Measurements from ENCODE around the gene RAB10. TPM values are rescaled to one million over a fixed set of nuclear protein-coding genes. Genes with fewer than 3 reads are reported as not detected.

RAB10 gene
- total and polyA plus RNA-seq, 2 donors = 61.3 to 72.9 TPM

DNA sequence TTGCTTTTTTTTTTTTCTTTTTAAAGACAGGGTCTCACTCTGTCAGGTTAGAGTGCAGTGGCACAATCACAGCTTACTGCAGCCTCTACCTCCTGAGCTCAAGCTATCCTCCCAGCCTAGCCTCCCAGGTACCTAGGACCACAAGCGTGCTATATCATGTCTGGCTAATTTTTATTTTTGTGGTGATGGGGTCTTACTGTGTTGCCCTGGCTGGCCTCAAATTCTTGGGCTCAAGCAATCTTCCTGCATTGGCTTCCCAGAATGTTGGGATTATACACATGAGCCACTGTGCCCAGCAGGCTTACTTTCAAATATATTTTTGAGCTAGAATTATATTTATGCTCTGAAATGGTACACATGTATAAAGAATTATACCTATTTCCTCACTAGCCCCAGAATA, 85.6 kb downstream of the RAB10 start:
- DNase-seq (ENCODE audit: low read depth in 6 of 9, low spot score in 9 of 9) = no peak
- no peaks in the 10 kb centered on the region for H3K9me3 ChIP-seq (ENCODE audit: control insufficient read depth in 2 of 2, insufficient read depth in 1 of 2, low read length in 1 of 2)
- H3K4me3 ChIP-seq (ENCODE audit: low read length in 2 of 2) = no peak overlapping the region
- no peaks in the 10 kb centered on the region for H3K27me3 ChIP-seq (ENCODE audit: control insufficient read depth in 2 of 2, insufficient read depth in 1 of 2, low read length in 1 of 2)
- 96% methylated on average over 1 of the region's 1 CpG for WGBS
- peaks cover 0 to 6% of the 10 kb centered on the region in 2 donors for H3K36me3 ChIP-seq (ENCODE audit: control insufficient read depth in 2 of 2, insufficient read depth in 2 of 2, low read length in 1 of 2)
- H3K4me1 ChIP-seq (ENCODE audit: control insufficient read depth in 2 of 2, insufficient read depth in 2 of 2, low read length in 2 of 2) = no peaks in the 10 kb centered on the region
- no peak overlapping the region for H3K27ac ChIP-seq (ENCODE audit: low read depth in 1 of 2, low read length in 1 of 2)

- no peaks in the 10 kb centered on the region for H3K27me3 ChIP-seq (ENCODE audit: control insufficient read depth in 2 of 2, insufficient read depth in 1 of 2, low read length in 1 of 2)
- WGBS = 99% methylated on average over 3 of the region's 3 CpGs
- H3K4me1 ChIP-seq (ENCODE audit: control insufficient read depth in 2 of 2, insufficient read depth in 2 of 2, low read length in 2 of 2) = no peaks in the 10 kb centered on the region
- H3K4me3 ChIP-seq (ENCODE audit: low read length in 2 of 2) = no peak overlapping the region
- no peak for DNase-seq (ENCODE audit: low read depth in 6 of 9, low spot score in 9 of 9)
- H3K9me3 ChIP-seq (ENCODE audit: control insufficient read depth in 2 of 2, insufficient read depth in 1 of 2, low read length in 1 of 2) = no peaks in the 10 kb centered on the region
- H3K27ac ChIP-seq (ENCODE audit: low read depth in 1 of 2, low read length in 1 of 2) = no peak overlapping the region
- H3K36me3 ChIP-seq (ENCODE audit: control insufficient read depth in 2 of 2, insufficient read depth in 2 of 2, low read length in 1 of 2) = peaks cover 0 to 6% of the 10 kb centered on the region in 2 donors
Observed at GRCh38 chr2:26122630-26123029, 88.7 kb downstream of the RAB10 start.

DNA sequence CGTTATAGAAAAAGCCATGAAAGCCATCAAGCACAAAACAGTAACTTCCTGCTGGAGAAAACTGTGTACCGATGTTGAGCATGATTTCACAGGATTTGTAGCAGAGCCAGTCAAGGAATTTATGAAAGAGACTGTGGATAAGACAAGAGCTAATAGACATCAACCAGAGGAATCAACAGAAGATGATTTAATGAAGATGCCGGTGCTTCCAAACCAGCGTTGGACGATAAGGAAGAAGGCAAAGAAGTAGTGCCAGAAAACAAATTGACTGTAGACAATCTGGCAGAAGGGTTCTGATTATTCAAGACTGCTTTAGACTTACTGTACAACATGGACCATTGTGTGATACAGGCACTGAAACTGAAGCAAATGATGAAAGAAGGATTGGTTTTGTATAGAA, 89.5 kb downstream of the RAB10 start:
- H3K4me3 ChIP-seq (ENCODE audit: low read length in 2 of 2) = no peak overlapping the region
- 97% methylated on average over 5 of the region's 5 CpGs for WGBS

DNA sequence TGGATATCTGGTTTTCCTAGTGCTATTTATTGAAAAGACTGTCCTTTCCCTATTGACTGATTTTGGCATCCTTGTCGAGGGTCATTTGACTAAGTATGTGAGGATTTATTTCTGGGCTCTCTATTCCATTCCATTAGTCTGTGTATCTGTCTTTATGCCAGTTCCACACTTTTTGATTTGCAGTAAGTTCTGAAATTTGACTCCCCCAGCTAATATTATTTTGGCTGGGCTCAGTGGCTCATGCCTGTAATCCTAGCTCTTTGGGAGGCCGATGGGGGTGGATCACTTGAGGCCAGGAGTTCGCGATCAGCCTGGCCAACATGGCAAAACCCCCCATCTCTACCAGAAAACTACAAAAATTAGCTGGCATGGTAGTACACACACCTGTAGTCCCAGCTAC, 92.2 kb downstream of the RAB10 start:
- peaks cover 3 to 13% of the 10 kb centered on the region in 2 donors for H3K36me3 ChIP-seq (ENCODE audit: control insufficient read depth in 2 of 2, insufficient read depth in 2 of 2, low read length in 1 of 2)
- no peaks in the 10 kb centered on the region for H3K27me3 ChIP-seq (ENCODE audit: control insufficient read depth in 2 of 2, insufficient read depth in 1 of 2, low read length in 1 of 2)
- WGBS = 100% methylated on average over 4 of the region's 4 CpGs
- peaks cover 0 to 4% of the 10 kb centered on the region in 2 donors for H3K4me1 ChIP-seq (ENCODE audit: control insufficient read depth in 2 of 2, insufficient read depth in 2 of 2, low read length in 2 of 2)
- H3K9me3 ChIP-seq (ENCODE audit: control insufficient read depth in 2 of 2, insufficient read depth in 1 of 2, low read length in 1 of 2) = no peaks in the 10 kb centered on the region
- no peak for DNase-seq (ENCODE audit: low read depth in 6 of 9, low spot score in 9 of 9)
- no peak overlapping the region for H3K27ac ChIP-seq (ENCODE audit: low read depth in 1 of 2, low read length in 1 of 2)
- no peak overlapping the region for H3K4me3 ChIP-seq (ENCODE audit: low read length in 2 of 2)

More for the DNA sequence above, 89.5 kb downstream of the RAB10 start:
- DNase-seq (ENCODE audit: low read depth in 6 of 9, low spot score in 9 of 9) = no peak
- Histone ChIP-seq H3K27me3 (ENCODE audit: control insufficient read depth in 2 of 2, insufficient read depth in 1 of 2, low read length in 1 of 2) (no peaks in the 10 kb centered on the region), H3K27ac (ENCODE audit: low read depth in 1 of 2, low read length in 1 of 2) (no peak overlapping the region), H3K36me3 (ENCODE audit: control insufficient read depth in 2 of 2, insufficient read depth in 2 of 2, low read length in 1 of 2) (peaks cover 3 to 13% of the 10 kb centered on the region in 2 donors), H3K4me1 (ENCODE audit: control insufficient read depth in 2 of 2, insufficient read depth in 2 of 2, low read length in 2 of 2) (no peaks in the 10 kb centered on the region), H3K9me3 (ENCODE audit: control insufficient read depth in 2 of 2, insufficient read depth in 1 of 2, low read length in 1 of 2) (no peaks in the 10 kb centered on the region)

GRCh38 chr2:26128176-26128575, 94.3 kb downstream of the RAB10 start:
- Histone ChIP-seq H3K36me3 (ENCODE audit: control insufficient read depth in 2 of 2, insufficient read depth in 2 of 2, low read length in 1 of 2) (peaks cover 3 to 9% of the 10 kb centered on the region in 2 donors), H3K9me3 (ENCODE audit: control insufficient read depth in 2 of 2, insufficient read depth in 1 of 2, low read length in 1 of 2) (no peaks in the 10 kb centered on the region), H3K4me1 (ENCODE audit: control insufficient read depth in 2 of 2, insufficient read depth in 2 of 2, low read length in 2 of 2) (peaks cover 0 to 4% of the 10 kb centered on the region in 2 donors), H3K27ac (ENCODE audit: low read depth in 1 of 2, low read length in 1 of 2) (no peak overlapping the region), H3K4me3 (ENCODE audit: low read length in 2 of 2) (no peak overlapping the region), H3K27me3 (ENCODE audit: control insufficient read depth in 2 of 2, insufficient read depth in 1 of 2, low read length in 1 of 2) (no peaks in the 10 kb centered on the region)
- WGBS = 97% methylated on average over 8 of the region's 8 CpGs
- DNase-seq (ENCODE audit: low read depth in 6 of 9, low spot score in 9 of 9) = no peak

GRCh38 chr2:26130763-26131162, 96.9 kb downstream of the RAB10 start:
- peaks cover 0 to 4% of the 10 kb centered on the region in 2 donors for H3K4me1 ChIP-seq (ENCODE audit: control insufficient read depth in 2 of 2, insufficient read depth in 2 of 2, low read length in 2 of 2)
- no peaks in the 10 kb centered on the region for H3K27me3 ChIP-seq (ENCODE audit: control insufficient read depth in 2 of 2, insufficient read depth in 1 of 2, low read length in 1 of 2)
- peak in 1 of 9 donors; percentile 15 for DNase-seq (ENCODE audit: low read depth in 6 of 9, low spot score in 9 of 9)
- 51% methylated on average over 3 of the region's 3 CpGs for WGBS
- H3K4me3 ChIP-seq (ENCODE audit: low read length in 2 of 2) = no peak overlapping the region
- peaks cover 7 to 26% of the 10 kb centered on the region in 2 donors for H3K36me3 ChIP-seq (ENCODE audit: control insufficient read depth in 2 of 2, insufficient read depth in 2 of 2, low read length in 1 of 2)
- no peaks in the 10 kb centered on the region for H3K9me3 ChIP-seq (ENCODE audit: control insufficient read depth in 2 of 2, insufficient read depth in 1 of 2, low read length in 1 of 2)
- no peak overlapping the region for H3K27ac ChIP-seq (ENCODE audit: low read depth in 1 of 2, low read length in 1 of 2)

- 97% methylated on average over 3 of the region's 3 CpGs for WGBS
- H3K4me1 ChIP-seq (ENCODE audit: control insufficient read depth in 2 of 2, insufficient read depth in 2 of 2, low read length in 2 of 2) = no peaks in the 10 kb centered on the region
- DNase-seq (ENCODE audit: low read depth in 6 of 9, low spot score in 9 of 9) = no peak
- H3K36me3 ChIP-seq (ENCODE audit: control insufficient read depth in 2 of 2, insufficient read depth in 2 of 2, low read length in 1 of 2) = peaks cover 6 to 19% of the 10 kb centered on the region in 2 donors
- no peaks in the 10 kb centered on the region for H3K27me3 ChIP-seq (ENCODE audit: control insufficient read depth in 2 of 2, insufficient read depth in 1 of 2, low read length in 1 of 2)
- H3K4me3 ChIP-seq (ENCODE audit: low read length in 2 of 2) = no peak overlapping the region
- no peak overlapping the region for H3K27ac ChIP-seq (ENCODE audit: low read depth in 1 of 2, low read length in 1 of 2)
- H3K9me3 ChIP-seq (ENCODE audit: control insufficient read depth in 2 of 2, insufficient read depth in 1 of 2, low read length in 1 of 2) = no peaks in the 10 kb centered on the region
Observed at GRCh38 chr2:26136451-26136850, 102.6 kb downstream of the RAB10 start.

- no peaks in the 10 kb centered on the region for H3K27me3 ChIP-seq (ENCODE audit: control insufficient read depth in 2 of 2, insufficient read depth in 1 of 2, low read length in 1 of 2)
- H3K4me3 ChIP-seq (ENCODE audit: low read length in 2 of 2) = no peak overlapping the region
- H3K4me1 ChIP-seq (ENCODE audit: control insufficient read depth in 2 of 2, insufficient read depth in 2 of 2, low read length in 2 of 2) = no peaks in the 10 kb centered on the region
- H3K9me3 ChIP-seq (ENCODE audit: control insufficient read depth in 2 of 2, insufficient read depth in 1 of 2, low read length in 1 of 2) = no peaks in the 10 kb centered on the region
- whole genome bisulfite sequencing = 90% methylated on average over 12 of the region's 12 CpGs
- peaks cover 6 to 11% of the 10 kb centered on the region in 2 donors for H3K36me3 ChIP-seq (ENCODE audit: control insufficient read depth in 2 of 2, insufficient read depth in 2 of 2, low read length in 1 of 2)
- no peak for DNase-seq (ENCODE audit: low read depth in 6 of 9, low spot score in 9 of 9)
- H3K27ac ChIP-seq (ENCODE audit: low read depth in 1 of 2, low read length in 1 of 2) = no peak overlapping the region
Observed at GRCh38 chr2:26139269-26140183, 105.6 kb downstream of the RAB10 start.

- no peak for DNase-seq (ENCODE audit: low read depth in 6 of 9, low spot score in 9 of 9)
- Histone ChIP-seq H3K36me3 (ENCODE audit: control insufficient read depth in 2 of 2, insufficient read depth in 2 of 2, low read length in 1 of 2) (no peaks in the 10 kb centered on the region), H3K4me3 (ENCODE audit: low read length in 2 of 2) (no peak overlapping the region), H3K27ac (ENCODE audit: low read depth in 1 of 2, low read length in 1 of 2) (no peak overlapping the region), H3K9me3 (ENCODE audit: control insufficient read depth in 2 of 2, insufficient read depth in 1 of 2, low read length in 1 of 2) (no peaks in the 10 kb centered on the region), H3K27me3 (ENCODE audit: control insufficient read depth in 2 of 2, insufficient read depth in 1 of 2, low read length in 1 of 2) (no peaks in the 10 kb centered on the region), H3K4me1 (ENCODE audit: control insufficient read depth in 2 of 2, insufficient read depth in 2 of 2, low read length in 2 of 2) (no peaks in the 10 kb centered on the region)
- 93% methylated on average over 18 of the region's 18 CpGs for WGBS
Observed at GRCh38 chr2:26141145-26141769, 107.4 kb downstream of the RAB10 start.

Measured in thymus (tissue), 11 donors.